DMS79 treated with DMSO at 0.1 percent for 48 hours (cell line): ENCODE data around the gene LRP1B.

ENCODE experiments used
- DNase-seq: peaks from one replicate; lab custom pipeline; 2025; lab: John Stamatoyannopoulos, UW

The LRP1B gene

GRCh38 chr2:141666191-141666590 is 464.6 kb downstream of the LRP1B start:
- DNase-seq: no peak

GRCh38 chr2:141660232-141660631 is 470.6 kb downstream of the LRP1B start:
- no peak for DNase-seq

GRCh38 chr2:141654311-141654710 is 476.5 kb downstream of the LRP1B start:
- no peak for DNase-seq

GRCh38 chr2:141653184-141653583 is 477.6 kb downstream of the LRP1B start:
- no peak for DNase-seq

- DNase-seq: no peak
Observed at GRCh38 chr2:141652308-141652707, 478.5 kb downstream of the LRP1B start.

GRCh38 chr2:141647353-141647752 is 483.5 kb downstream of the LRP1B start:
- no peak for DNase-seq

- DNase-seq: no peak
Observed at GRCh38 chr2:141641462-141641861, 489.4 kb downstream of the LRP1B start.

- DNase-seq: no peak
Observed at GRCh38 chr2:141639809-141640208, 491.0 kb downstream of the LRP1B start.

- DNase-seq: no peak
Observed at GRCh38 chr2:141633132-141633531, 497.7 kb downstream of the LRP1B start.

GRCh38 chr2:141630407-141630930 is 500.3 kb downstream of the LRP1B start:
- DNase-seq: no peak

- DNase-seq: no peak
Observed at GRCh38 chr2:141620372-141620771, 510.4 kb downstream of the LRP1B start.

- DNase-seq: no peak
Observed at GRCh38 chr2:141618457-141618856, 512.4 kb downstream of the LRP1B start.

GRCh38 chr2:141611981-141612380 is 518.8 kb downstream of the LRP1B start:
- no peak for DNase-seq

- no peak for DNase-seq
Observed at GRCh38 chr2:141611176-141611571, 519.6 kb downstream of the LRP1B start.

- no peak for DNase-seq
Observed at GRCh38 chr2:141610564-141611175, 520.1 kb downstream of the LRP1B start.

GRCh38 chr2:141605163-141605562 is 525.7 kb downstream of the LRP1B start:
- no peak for DNase-seq

- no peak for DNase-seq
Observed at GRCh38 chr2:141601511-141602152, 529.2 kb downstream of the LRP1B start.

- no peak for DNase-seq
Observed at GRCh38 chr2:141599721-141600120, 531.1 kb downstream of the LRP1B start.

GRCh38 chr2:141598982-141599381 is 531.8 kb downstream of the LRP1B start:
- DNase-seq: no peak

- DNase-seq: no peak
Observed at GRCh38 chr2:141595316-141595920, 535.4 kb downstream of the LRP1B start.

- no peak for DNase-seq
Observed at GRCh38 chr2:141591787-141592186, 539.0 kb downstream of the LRP1B start.

GRCh38 chr2:141590620-141591019 is 540.2 kb downstream of the LRP1B start:
- DNase-seq: no peak

GRCh38 chr2:141589314-141589713 is 541.5 kb downstream of the LRP1B start:
- no peak for DNase-seq
